Vagina (tissue), 2 donors: ENCODE results near the gene MXD3.

Experiments
- CTCF ChIP-seq, 3 experiments: fragments of 450-650 bp in 2 of 3; fragments of 200-600 bp in 1 of 3; sonication (generic) in 1 of 3; IDR thresholded peaks; one replicate each; pipeline ENCODE4 v1.5.1; 2017 to 2019; ENCODE audit warnings: antibody characterized with exemption in 3 of 3, mild to moderate bottlenecking in 2 of 3, moderate library complexity in 2 of 3
- POLR2A ChIP-seq, 2 donors: fragments of 450-650 bp; IDR thresholded peaks; one replicate each; pipeline ENCODE4 v1.6.1; 2017; ENCODE audit warnings: antibody characterized with exemption in 2 of 2, mild to moderate bottlenecking in 2 of 2, moderate library complexity in 2 of 2

- no peak for TF ChIP-seq POLR2A (IDR thresholded peaks at IDR 0.05)
- TF ChIP-seq CTCF (IDR thresholded peaks at IDR 0.05), result no peak
These were observed 18.2 kb upstream of the MXD3 start for GRCh38 chr5:177329883-177330282.
